Inflammatory macrophage treated with lipopolysaccharide for 4 hours (primary cell): ENCODE data around the gene USP28.
"Not testable (repeated sequence)": the region's sequence is repeated elsewhere in the genome, so short reads cannot be mapped to it uniquely, and the experiment has no call there.

Experiments used
- DNase-seq: peaks from one replicate; pipeline ENCODE4 v3.0.0-alpha.2; 2020

Gene USP28

DNA sequence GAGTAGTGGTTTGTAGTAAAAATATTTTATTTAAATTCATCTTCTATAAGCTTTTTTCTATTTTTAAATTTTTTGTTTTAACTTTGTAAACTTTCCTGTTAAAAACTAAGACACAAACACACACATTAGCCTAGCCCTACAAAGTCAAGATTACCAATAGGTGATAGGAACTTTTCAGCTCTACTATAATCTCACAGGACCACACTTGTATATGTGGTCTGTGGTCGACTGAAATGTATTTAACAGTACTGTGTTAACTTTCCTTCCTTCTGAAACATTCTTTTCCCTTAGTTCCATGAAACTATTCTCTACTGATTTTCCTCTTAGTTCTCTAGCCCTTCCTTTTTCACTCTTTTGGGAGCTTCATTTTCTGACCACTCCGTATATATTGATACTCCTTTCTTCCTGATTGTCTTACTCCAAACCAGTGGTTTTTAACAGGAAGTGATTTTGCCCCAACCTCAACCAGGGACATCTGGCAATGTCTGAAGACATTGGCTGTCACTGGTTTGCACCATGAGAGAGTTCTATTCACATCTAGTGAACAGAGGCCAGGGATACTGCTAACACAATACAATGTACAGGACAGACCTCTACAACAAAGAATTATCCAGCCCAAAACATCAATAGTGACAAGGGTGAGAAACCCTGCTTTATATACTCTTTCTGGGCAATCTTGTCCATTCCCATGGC, 110.7 kb downstream of the USP28 start:
- no peak for DNase-seq

DNA sequence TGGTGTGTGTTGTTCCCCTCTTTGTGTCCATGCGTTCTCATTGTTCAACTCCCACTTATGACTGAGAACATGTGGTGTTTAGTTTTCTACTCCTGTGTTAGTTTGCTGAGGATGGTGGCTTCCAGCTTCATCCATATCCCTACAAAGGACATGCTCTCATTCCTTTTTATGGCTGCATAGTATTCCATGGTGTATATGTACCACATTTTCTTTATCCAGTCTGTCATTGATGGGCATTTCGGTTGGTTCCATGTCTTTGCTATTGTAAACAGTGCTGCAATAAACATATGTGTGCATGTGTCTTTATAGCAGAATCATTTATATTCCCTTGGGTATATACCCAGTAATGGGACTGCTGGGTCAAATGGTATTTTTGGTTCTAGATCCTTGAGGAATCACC, 112.3 kb downstream of the USP28 start:
- DNase-seq = not testable (repeated sequence)

DNA sequence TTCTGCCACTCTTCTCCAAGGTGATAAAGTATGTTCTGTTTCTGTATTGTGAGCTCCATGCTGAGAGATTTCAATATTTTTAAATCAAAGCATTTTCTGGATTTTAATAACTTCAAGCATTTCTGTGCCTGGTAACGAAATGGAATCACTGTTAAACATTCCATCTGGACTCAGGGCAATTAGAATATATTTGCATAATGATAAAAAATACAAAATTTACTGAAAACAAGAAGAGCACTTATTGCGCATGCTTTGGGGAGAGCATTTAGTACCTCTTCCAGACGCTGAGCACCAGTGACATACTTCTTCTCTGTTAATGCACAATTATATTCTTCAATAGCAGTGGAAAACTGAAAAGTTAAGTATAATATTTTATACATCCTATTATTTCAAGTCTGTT, 115.1 kb downstream of the USP28 start:
- DNase-seq = no peak

DNA sequence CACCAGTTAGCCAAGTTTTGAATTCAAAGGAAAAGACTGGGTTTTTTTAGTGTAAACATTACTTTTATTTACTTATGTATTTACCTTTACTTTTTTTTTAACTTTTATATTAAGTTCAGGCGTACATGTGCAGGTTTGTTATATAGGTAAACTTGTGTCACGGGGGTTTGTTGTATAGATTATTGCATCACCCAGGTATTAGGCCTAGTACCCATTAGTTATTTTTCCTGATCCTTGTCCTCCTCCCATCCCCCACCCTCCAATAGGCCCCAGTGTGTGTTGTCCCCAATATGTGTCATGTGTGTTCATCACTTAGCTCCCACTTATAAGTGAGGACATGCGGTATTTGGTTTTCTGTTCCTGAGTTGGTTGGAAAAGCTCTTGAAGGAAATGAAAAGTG, 122.4 kb downstream of the USP28 start:
- no peak for DNase-seq
